Lung microvascular endothelial cell (primary cell): ENCODE measurements around the gene PITX2. TPM values are rescaled to one million over a fixed set of nuclear protein-coding genes. Genes with fewer than 3 reads are reported as not detected.
A peak's percentile ranks its signal among the peaks of the same experiment; 100 is the strongest.

ENCODE experiments used
- DNase-seq, 2 donors: peaks; one replicate each; pipeline versions ENCODE4 v3.0.0 to v3.0.0-alpha.2; 2010; ENCODE audit warnings: low read depth in 2 of 2
- total RNA-seq: library from RNA; depleted of rRNA; stranded (reverse); fragments of >200 nt; gene quantifications from 2 replicates; pipeline ENCODE4 v1.2.1, GENCODE V29; 2014

PITX2 gene
- under 0.01 TPM in 1 of 2 replicates, not detected in the other for total RNA-seq

DNA sequence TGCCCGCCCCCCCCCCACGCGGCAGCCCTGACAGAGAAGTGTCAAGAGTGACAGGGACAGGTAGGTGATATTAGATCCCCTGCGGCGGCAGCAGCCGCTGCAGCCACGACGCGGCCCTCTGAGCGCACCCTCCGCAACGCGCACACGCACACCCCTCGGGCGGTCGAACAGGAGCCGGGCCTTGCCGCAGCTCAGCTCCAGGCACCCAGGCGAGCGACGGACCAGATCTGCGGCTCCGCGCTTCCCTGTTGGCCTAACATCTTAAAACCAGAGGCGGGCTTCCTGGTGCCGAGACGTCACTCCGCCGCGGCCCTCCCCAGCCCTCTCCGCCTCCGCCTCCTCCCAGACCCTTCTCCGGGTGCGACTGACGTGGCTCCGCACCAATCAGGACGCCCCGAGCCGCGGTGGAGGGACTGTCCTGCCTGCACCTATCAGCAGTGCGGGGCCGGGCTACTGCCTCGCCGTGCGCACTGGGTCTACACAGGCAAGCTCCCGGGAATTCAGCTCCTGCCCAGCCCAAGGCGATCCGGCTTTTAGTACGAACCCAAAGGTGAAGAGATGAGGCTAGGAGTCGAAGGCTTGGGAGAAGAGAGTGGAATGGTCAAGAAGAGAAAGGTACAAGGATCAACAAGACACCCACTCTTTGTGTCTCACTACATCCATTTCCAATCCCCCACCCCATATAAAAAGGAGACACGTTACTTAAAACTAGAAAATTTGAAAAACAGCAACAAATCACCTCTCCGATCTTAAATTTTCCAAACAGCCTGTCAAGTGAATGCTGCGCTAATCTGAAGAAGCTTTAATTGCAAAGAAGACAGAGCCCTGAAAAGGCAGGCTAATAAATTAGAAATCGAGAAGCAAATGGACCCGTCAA, at the start of gene PITX2:
TSS of gene PITX2 (minus strand) at position 237 of the 877 bp plus-strand sequence. CDS start 617 bp downstream, outside the sequence.
- peak; percentile 88 to 94 for DNase-seq

GRCh38 chr4:110671679-110672078, 48.8 kb upstream of the PITX2 start:
- DNase-seq: no peak

GRCh38 chr4:110669663-110670062, 46.8 kb upstream of the PITX2 start:
- DNase-seq: no peak

GRCh38 chr4:110668463-110669235, 45.8 kb upstream of the PITX2 start:
- DNase-seq: no peak

GRCh38 chr4:110667670-110668069, 44.8 kb upstream of the PITX2 start:
- DNase-seq: no peak

DNA sequence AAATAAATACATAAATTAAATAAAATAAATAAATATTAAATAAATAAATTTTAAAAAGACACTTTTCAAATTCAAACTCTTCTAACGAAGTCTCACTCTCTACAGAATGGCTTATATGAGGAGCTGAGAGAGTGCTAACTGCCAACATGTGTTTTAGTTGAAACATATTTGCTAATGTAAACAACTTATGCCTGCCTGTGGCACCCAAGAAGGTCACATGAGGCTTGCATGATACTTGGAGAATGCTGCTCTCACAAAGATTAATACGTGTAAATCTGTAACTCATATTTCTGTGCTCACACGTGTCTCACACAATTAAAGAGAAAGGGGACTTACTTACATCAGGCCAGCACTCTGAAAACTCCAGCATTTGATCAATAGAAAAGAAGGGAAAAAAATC, 43.2 kb upstream of the PITX2 start:
- DNase-seq: no peak

DNA sequence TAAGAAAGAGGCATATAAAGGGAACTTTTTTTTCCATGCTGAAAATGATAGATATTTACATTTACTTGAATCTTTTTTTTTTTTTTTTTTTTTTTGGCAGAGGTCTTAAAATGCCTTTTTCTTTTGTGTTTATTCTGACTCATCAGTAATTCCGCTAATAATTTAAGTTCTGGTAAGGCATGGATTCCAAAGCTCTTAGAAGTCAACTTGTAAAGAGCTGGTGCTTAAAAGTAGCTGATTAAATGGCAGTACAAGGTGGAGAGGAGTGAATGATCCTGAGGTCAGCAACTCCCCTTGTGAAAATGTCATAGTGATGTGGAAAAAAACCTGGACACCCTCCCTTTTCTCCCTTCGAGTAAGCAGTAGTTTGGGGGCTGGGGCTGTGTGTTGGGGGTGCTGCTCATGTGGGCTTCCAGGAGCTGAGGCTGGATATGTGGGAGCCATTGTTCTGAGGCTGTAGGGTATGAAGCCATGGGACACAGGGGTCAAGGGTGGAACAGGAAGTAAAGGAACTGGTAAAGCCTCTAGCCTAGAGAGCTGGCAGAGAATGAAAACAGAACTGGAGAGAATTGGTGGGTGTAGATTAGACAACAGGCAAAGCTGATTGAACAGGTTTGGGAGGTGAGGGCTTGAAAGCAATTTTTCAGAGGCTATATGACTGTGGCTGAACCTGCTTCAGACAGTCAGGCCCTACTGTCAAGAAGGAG, 41.0 kb upstream of the PITX2 start:
- no peak for DNase-seq

- DNase-seq: no peak
Measured at GRCh38 chr4:110663206-110663605, 40.3 kb upstream of the PITX2 start.

GRCh38 chr4:110660755-110661154, 37.9 kb upstream of the PITX2 start:
- no peak for DNase-seq

DNA sequence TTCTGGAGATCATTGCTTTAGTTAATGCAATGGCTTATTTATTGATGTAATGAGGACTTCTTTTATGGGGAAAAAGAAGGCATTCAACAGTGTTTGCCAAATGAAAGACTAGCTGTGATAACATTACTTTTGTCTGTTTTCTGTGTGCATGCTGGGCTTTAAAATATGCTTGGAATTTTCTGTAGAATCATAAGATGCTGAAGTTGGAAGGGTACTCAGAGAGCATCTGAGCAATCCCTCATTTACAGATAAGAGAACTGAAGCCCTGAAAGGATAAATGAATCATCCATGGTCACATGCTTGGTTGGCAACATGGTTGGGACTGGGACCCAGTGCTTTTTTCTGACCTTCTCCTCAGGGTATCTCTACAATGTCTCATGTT, 31.4 kb upstream of the PITX2 start:
- no peak for DNase-seq

DNA sequence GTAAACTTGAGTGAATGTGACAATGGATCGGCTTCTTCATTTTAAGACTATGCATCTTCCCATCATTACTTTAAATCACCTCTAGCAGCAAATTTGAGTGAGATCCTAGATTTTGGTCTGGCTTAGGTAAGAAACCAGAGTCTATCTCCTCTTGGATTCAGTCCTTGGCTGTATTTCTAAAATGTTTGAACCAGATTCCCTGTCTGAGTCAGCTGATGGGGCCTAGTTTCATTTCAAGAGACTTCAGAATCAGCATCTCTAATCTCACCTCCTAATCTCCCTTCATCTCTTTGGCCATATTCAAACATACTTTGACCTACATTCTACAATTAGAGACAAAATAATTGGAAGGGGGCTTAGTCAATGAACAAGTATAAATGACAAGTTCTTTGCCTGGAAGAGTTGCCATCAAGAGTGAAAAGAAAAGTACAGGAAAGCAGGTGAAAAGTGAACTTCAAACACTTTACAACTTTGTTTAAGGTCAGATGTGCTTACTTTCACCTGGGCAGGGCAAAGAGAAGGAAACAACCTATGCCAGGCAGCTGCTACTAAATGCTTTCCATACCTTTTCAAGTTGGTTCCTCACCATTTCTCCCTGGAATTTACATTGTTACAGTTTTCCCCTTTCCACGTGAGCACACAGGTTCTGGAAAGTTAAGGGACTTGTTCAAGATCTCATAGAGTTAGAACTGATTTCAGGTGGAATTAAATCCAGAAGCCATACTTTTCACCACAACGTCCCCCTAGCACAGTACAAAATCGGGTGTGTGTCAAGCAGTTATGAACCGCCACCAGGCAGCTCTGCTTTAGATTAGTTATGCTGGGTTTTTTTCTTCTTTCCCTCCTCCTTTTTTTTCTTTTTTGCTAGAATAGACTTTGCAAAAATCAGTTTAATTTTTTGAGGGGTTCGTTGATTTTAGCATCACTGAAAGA, 30.7 kb upstream of the PITX2 start:
- no peak for DNase-seq

DNA sequence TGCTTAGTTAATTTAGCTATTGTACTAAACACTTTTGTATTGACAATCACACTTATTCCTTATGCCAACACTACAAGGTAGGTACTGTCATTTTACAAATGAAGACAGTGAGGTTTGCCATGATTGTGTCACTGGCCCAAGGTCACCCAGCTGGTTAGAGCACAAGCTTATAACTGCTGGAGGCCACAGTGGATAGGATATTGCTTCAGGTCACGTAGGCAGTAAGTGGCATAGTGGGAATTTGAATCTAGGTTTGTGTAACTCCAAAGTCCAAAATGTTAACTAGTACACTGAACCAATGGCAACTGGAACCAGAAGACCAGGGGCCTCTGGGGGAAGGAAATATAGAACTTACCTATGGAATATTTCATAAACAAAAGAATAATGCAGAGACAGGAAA, 21.1 kb upstream of the PITX2 start:
- DNase-seq: no peak

DNA sequence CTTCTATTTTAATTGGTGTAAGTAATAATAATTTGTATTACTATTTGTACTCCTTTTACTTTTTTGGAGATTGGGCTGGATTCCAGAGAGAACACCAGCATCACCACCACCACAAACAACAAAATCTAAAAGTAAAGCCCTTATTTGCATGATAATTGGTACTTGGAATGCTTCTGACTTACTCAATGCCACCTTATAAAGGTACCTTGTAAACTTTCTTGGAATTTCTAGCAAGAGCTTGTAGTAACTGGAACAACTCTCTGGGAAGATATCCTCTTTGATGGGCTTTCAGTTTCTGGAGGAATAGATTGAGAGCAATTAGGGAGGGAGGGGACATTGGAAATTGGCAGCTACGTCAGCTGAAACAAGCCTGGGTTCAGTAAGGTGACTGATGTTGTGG, 20.2 kb upstream of the PITX2 start:
- DNase-seq: no peak

- DNase-seq: no peak
Measured at GRCh38 chr4:110641218-110641617, 18.3 kb upstream of the PITX2 start.

DNA sequence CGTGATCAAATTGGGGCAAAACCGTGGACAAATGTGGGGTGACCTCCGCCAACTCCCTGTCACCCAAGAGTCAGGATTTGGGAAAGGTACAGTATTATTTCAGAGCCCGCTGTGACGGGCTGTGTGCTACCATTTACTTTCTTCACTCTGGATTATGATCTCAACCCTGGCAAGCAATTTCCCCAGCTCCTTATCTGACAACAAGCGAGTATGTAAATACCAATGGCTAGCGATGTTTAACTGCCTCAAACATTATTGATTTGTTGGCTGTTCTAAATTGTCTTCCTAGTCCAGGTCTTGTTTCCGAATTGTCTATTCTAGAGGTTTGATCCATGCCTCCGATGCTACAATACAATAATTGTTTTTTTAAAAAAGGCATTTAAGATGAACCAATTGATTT, 17.7 kb upstream of the PITX2 start:
- no peak for DNase-seq

- no peak for DNase-seq
Measured at GRCh38 chr4:110639207-110640090, 16.6 kb upstream of the PITX2 start.

- no peak for DNase-seq
Measured at GRCh38 chr4:110638089-110638746, 15.3 kb upstream of the PITX2 start.

- DNase-seq: no peak
Measured at GRCh38 chr4:110637408-110638088, 14.7 kb upstream of the PITX2 start.
